NCI-H774 (cell line): ENCODE results near the gene KLHL29.

Source experiments
- DNase-seq: peaks from one replicate; lab custom pipeline; 2025; lab: John Stamatoyannopoulos, UW

KLHL29 gene

DNA sequence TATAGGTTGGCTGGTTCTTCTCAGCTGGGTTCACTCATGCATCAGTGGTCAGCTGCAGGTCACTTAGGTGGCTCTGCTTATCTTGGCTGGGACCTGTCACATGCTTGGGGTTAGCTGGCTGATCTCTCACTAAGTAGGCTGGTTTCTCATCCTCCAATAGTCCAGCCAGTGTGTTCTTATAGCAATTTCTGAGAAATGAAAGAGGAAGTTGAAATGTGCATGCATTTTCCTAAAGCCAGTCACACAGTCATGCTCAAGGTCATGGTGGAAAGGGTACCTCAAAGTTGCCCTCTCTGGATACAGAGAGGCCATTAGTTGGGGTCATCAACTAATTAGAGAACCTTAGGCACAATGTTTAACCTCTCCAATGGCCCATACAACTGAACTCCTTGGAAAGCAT is 64.4 kb downstream of the KLHL29 start:
- no peak for DNase-seq

DNA sequence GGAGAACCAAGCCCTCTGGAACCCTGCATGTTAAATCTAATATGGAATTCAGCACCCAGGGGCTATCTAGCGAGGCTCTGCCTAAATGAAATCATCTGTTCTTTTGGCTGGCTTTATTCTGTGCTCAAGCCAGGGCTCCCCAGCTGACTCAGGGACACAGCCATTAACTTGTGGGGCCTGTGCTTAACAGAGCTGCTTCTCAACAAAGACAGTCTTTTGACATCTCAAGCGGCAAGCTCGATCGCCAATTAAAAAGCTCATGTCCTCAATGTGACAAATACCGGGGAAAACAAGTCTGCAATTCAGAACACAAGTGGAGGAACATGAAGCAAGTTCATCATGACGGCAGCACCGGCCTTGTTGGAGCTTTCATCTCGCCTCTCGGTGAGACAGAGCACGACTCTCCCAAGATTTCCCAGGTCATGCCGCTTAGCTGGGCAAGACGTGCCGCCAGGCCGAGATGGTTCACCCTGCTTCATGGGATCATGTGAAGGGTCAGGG is 64.9 kb downstream of the KLHL29 start:
- DNase-seq: no peak

DNA sequence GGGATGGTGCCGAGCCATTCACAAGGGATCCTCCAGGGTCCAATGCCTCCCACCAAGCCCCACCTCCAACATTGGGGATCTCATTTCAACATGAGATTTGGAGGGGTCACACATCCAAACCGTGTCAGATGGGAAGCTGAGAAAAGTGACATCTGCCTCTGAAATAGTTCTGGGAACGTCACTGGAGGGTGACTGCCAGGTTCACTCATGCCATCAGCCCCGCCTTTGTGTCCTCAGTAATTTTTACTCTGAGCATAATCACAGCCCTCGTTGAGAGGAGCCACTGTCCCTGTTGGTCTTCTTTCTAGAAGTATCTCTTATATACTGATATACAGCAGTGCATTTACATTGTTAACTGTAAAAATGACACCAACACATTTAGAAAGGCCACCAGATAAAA is 67.4 kb downstream of the KLHL29 start:
- no peak for DNase-seq

DNA sequence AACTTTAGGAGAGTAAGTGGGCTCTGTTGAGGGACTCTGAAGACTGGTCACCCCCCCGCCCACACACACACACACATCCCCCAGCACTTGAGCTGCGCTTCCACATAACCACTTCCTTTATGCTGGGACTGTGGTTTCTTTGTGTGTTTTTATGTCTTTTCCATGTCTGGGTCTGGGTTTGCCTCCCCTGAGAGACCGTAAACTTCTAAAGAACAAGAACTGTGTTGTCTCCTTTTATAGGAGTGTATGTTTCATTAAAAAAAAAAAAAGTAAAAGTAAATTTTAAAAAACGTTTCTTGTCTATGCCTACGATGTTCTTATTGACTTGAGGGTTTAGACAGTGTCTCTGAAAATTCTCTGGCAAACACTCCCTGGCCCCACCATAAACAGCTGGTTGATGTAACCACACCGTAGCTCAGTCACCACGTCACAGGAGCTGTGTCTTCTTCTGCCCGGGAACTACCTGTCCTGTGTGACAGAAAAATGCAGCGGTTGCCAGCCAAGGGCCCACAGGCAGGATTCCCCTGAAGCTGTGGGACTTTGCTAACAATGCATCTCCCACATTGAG is 68.0 kb downstream of the KLHL29 start:
- no peak for DNase-seq

DNA sequence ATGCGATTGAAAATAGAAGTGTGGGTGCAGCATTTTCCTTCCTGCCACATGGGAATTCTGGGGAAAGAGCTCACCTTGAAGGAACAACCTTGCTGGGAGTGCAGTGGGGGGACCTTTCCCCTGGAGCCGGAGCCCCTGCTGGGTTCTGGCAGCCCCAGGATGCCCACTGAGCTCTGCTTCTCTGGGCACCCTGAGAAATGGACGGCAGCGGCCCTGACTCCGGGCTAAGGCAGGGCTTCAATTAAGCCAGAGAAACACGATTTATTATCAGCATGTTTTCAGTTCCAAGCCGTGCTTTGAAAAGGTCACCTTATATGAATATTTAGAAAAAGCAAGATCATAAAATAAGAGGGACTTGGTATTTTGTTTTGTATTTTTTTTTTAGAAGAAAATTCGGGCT is 68.5 kb downstream of the KLHL29 start:
- no peak for DNase-seq

DNA sequence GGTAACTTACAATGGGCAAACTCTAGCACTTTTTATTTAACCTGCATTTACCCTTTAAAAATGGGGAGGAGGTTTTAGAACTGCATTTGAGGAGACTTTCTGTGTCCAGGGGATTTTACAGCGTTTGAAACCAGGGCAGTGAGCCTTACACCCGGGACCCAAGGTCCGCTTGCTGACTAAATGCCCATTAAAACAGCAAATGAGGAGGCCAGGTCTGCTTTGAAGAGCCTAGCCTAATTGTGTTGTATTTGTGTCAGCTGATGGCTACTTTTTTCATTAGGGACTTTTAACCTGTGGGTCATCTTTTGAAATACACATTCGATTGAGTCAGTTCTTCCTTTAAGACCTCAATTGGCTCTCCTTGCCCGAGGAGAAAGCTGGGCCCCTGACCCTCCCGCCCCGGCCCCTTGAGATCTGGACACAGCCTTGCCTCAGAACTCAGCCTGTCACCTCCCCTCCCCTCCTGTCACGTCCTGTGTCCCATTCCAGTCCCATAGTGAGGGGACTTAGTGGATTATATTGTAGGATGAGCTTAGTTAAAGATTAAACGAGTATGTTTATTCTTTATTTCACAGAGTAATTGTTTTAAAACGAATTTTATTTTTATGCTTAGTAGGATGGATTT is 69.0 kb downstream of the KLHL29 start:
- no peak for DNase-seq

DNA sequence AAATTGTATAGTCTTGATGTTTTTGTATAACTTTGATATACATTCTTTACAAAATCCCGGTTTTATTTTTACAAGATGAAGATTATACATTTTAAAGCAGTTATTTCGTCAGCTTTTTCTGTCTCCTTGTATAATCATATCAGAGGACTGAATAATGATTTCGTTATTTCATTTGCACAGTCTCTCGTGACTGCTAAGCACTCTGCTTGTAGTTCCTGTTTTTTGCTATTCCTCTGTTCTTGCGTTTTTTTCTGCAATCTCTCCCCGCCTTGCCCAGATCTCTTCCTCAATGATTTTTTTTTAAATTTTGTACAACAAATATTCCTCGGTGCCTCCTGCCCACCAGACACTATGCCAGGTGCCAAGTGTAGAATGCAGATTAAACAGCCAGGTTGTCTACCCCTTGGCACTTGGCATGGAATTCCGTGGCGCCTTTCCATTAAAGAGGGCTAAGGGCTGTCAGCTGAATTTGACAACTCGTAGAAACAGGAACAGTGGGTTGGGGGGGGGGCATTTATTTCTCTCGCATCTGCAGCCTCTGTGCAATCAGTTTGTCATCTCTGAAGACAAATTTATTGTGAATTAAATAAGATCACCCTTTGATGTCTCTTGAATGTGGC is 69.6 kb downstream of the KLHL29 start:
- no peak for DNase-seq

DNA sequence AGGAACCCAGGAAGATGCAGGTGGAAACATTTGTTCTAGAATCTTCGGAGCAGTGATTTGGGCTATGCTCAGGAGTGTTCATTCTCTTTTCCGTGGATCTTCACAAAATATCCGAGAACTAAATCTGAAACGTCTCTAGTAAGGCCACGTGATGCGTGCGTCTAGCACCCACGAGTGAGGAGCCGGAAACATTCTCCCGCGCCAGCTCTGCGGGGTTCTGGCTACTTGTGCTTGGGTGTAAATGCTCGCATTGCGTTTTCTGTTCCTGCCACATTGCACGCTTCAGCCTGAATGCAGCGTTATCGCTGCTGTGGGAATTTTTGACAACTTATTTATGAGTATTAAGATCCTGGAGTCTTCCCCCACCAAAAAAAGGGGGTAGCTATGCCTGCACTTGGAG is 71.4 kb downstream of the KLHL29 start:
- DNase-seq: no peak

DNA sequence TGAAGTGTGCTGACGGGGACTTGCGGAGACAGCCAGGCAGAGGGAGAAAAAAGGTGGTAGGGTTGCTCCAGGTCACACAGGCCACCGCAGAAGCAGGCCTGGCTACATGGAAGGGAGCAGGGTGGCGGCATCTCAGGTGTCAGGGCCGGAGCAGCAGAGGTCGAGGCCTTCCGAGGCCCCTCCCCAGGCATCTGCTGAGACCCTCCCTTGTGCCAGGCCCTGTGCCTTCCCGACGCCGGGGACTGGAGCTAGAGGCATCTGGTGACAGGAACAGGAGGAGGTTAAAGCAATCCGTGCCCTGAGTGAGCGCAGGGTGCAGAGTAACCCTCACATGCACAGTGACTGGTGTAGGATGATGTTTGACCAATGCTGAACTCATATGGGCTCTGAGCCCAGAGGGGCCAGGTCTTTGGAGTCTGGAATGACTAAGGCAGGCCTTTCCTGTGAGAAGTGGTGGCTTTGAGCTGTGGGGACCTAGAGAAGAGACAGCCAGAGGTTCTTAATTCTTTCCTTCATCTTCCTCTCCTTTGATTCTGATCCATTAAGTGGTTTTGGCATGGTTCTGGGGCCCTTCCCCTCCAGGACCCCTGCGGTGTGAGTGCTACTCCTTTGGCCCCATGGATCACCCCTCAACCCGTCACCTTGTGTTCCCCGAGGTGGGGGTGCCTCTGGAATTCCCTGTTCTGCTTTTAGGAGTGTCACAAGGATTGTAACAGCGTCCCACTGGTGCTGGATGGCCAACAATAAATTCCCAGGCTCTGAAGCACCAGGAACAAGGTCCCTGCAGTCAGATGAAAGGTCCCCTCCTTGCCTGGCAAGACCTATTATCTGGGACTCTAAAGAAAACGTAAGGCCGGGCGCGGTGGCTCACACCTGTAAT is 72.1 kb downstream of the KLHL29 start:
- DNase-seq: no peak

DNA sequence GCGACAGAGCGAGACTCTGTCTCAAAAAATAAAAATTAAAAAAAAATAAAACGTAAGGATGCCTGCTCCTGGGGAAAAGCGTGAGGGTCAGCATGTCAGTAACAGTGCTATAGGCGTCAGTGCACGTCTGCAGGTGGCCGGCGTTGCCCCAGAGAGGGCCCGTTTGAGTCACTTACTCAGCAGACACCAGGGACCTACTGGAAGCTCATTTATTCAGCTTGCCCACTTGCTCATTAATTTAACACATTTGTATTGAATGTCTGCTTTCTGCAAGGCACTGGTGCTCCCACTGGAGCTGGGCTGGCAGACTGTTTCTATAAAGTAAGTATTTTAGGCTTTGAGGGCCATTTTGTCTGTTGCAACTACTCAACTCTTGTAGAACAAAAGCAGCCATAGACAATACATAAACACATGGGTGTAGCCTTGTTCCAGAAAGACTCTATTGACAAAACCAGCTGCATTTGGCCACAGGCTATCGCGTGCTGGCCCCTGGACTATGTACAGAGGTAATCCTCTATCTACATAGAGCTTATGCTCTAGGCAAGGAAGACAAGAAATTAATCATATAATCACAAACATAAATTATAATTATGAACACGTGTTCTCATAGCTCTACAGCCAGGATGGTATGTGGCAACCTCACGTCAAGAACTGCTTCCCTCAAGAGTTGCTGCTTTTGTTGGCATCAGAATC is 73.2 kb downstream of the KLHL29 start:
- no peak for DNase-seq

DNA sequence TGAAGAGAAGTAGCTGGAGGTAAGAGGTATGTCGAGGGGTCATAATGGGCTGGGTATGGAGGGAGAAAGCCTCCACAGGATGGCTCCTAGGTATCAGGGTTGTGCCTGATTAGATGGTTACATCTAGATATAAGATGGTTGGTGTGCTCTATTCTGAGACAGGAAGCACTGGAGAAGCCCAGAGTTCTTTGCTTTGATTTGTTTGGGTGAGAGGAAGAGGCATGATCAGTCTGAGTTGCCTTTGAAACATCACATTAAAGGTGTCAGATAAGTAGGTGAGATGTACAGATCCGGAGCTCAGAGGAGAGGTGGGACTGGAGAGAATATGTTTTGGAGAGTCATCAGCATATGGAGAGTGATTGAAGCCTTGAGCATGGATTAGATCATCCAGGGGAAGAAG is 74.1 kb downstream of the KLHL29 start:
- DNase-seq: no peak

DNA sequence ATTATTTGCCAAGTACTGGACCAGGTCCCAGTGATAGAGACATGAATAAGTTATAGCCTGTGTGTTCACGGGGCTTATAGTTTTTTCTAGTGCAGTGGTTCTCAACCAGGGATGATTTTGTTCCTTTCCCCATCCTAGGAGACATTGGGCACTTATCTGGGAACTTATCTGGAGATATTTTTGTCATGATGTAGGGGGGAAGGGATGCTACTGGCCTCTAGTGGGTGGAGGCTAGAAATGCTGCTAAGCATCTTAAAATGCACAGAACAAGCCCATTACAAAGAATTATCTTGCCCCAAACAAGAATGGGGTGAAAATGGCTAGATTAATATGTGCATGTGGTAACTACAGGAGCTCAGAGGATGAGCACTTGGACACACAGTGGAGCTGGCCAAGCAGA is 75.2 kb downstream of the KLHL29 start:
- DNase-seq: no peak

DNA sequence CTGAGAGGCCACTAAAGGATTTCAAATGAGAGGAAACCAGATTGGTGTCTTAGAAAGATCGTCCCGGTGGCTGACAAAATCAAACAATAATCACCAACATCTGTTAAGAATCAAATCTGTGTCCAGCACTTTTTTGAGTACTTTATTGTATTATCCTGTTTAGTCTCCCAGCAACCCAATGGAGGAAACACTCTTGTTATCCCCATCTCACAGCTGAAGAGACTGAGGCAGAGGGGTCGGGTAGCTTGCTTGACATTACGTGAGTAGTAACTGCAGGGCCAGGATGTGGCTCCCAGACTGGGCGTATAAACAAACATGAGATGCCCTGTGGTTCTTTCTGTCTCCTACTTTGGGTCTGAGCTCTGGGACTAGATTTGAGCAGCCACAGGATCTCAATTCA is 76.0 kb downstream of the KLHL29 start:
- no peak for DNase-seq

DNA sequence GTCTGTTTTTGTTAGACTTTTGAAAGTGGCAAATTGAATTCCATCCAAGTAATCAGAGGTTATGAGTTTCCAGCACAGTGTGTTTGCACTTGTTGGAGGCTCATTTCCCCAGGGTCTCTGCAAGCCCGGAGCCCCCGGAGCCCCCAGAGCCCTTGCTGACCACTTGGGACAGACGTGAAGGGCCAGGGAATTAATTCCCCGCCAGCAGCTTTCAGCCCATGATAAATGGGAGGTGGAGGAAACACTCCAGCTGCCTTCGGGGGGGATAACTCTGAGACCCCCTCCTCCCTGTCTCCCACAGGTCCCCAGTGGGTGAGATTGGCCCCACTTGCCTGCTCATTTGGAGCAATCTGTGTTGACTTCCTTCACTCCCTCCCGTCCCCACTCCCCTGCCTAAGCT is 79.2 kb downstream of the KLHL29 start:
- DNase-seq: no peak

DNA sequence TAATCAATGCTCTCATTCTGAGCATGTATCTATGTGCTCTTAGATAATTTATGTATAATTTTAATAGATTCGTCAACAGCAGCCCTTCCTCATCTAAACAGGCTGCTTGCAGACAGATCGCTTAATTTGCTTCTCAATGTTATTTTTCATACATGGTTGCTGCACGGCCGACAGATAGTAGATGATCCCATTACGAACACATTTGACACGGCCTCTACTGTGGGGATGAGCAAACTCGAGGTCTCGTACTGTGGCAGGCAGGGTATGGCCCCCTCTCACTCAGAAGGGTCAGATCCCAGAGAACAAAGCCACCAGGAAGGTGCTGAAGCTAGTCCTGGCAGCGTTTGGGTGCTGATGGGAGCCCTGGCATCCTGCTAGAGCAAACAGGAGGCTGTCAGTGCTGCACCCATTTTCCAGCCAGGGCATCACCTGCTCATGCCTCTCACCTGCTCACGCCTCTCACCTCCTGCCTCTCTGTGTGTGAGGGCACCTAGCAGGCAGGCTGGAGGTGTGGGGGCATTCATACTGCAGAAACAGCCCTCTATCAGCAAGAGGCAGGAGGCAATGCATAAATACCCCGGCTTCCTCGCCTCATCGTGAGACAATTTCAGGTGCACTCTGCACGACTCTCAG is 80.0 kb downstream of the KLHL29 start:
- DNase-seq: no peak

DNA sequence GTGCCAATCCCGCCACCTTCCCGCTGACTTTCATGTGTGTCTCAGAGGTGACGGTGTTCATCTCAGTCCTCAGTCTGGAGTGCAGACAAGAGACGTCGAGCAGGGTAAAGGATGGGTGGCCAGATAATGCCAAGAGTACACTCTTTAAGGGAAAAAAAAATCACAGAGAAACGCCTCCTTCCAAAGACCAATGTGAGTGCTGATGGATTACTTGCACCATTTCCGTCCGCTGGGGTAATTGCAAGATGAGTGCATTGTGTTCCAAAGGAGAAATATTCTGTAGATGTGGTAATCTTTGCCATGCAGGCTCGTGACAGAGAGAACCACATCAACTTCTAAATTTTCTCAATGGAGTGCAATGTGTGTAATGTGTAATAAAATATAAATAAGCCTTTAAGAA is 81.0 kb downstream of the KLHL29 start:
- DNase-seq: no peak

DNA sequence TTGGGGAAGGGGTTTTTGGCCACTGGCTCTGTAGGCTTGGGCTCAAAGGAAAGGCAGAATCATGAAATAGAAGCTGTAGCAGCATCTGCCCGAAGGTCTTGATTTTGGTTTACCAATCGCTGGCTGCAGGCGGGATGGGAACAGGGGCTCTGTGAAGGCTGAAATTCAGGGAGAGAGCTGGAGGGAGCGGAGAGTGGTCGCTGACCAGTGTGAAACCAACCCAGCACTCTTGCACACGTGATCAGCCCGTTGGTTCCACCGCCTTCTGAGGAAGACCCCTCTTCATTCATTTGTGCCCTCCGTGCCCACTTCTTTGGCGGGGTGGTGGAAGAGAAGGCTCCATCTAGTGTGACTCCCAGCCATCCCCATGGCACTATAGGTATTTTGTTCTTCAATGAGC is 82.6 kb downstream of the KLHL29 start:
- DNase-seq: no peak

DNA sequence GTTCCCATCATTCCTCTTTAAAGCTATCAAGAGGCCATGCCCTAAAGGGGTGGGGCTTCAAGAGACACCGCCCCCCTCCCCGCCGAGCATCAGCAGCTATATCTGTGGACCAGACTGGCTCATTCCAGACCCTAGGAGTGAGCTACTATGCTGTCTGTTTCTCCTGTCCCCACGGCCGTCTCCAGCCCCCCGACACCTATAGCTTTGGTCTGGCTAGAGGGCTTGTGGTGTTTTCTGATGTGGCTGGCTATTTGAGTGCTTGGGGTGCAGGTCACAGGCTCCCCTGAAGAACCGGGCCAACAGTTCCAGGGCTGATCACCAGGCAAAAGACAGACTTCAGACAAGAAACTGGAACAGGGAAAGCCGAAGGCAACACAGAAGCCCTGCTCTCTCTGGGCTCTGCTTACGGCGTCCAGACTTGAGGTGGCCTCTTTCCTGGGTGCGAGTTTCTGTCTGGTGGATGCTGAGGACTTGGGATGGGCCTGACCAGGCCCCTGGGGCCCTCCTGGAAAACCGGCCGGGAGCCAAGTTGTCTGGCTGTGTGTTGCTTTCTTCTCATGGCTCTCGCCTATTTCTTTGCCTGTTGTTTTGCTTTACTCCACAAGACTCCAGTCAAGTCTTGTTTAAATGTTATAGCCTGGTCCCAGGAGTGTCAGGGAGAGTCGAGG is 83.6 kb downstream of the KLHL29 start:
- DNase-seq: no peak

DNA sequence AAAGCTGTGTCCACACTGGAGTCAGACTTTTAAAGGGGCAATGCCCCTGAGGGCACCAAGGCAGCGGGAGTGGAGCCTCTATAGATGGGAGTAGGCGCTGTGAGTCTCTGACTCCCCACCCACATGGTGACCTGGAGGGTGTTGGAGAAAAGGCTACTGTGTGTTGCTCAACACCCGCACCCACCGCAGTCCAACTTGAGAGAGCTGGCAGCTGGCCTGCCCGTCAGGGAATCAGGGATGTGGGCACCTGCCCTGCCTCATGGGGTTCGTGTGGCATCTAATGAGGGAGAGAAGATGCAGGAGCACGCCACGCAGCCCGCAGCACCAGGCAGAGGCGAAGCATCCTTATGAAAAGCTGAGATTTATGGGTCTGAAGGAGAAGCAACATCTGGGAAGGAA is 84.2 kb downstream of the KLHL29 start:
- DNase-seq: no peak

DNA sequence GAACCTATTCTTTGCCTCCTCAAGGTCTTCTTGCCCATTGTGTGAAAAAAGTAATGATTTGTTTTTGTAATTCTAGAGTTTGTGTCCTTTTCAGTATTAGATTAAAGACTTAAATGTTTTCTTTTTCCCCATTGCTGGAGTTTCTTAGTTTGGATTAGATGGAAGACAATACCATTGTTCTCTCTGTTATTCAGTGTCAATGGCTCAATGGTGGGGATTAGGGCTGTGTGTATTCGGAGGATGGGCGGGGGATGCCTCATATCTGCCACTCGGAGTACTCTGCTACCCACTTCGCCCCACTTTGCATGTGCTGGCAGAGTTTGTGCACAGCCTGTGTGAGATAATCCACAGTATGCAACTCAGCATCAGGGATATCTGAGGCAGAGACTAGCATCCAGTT is 90.1 kb downstream of the KLHL29 start:
- no peak for DNase-seq

DNA sequence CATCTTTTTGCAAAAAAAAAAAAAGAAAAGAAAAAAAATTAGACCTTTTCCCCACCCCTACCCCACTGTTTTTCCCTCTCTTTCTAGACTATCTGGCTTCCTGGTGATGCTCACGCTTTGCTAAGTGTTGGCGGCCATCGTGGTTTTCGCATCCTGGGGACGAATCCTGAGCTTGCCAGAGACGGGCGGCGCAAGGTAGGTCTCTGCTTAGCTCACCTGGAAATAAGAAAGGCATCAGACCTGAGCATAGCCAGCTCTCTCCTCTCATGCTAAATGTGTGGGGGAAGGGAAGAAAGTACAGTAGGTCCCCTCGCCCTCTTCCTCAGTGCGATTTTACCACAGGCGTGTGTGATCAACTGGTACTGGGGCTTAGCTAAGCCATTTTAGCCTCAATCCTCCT is 90.5 kb downstream of the KLHL29 start:
- no peak for DNase-seq
